HG02943 (cell line): ENCODE data around the gene BACH2.
"Not testable (repeated sequence)": the region's sequence is repeated elsewhere in the genome, so short reads cannot be mapped to it uniquely, and the experiment has no call there.

Source experiments
- ATAC-seq: cut with Tn5 transposase; IDR thresholded peaks from one replicate; pipeline ENCODE4 v1.9.1; 2021; ENCODE audit warnings: mild to moderate bottlenecking, low read depth, moderate library complexity; ENCODE audit not compliant: unreplicated experiment

The BACH2 gene

GRCh38 chr6:89984926-89985750 lies 311.5 kb downstream of the BACH2 start:
- ATAC-seq = no peak

- ATAC-seq = no peak
These were observed 316.3 kb downstream of the BACH2 start for GRCh38 chr6:89980353-89980752.

- ATAC-seq = no peak
These were observed 317.0 kb downstream of the BACH2 start for GRCh38 chr6:89979481-89980119.

- no peak for ATAC-seq
These were observed 317.9 kb downstream of the BACH2 start for GRCh38 chr6:89978749-89979145.

GRCh38 chr6:89977808-89978748 lies 318.6 kb downstream of the BACH2 start:
- ATAC-seq = no peak

GRCh38 chr6:89976694-89977020 lies 320.0 kb downstream of the BACH2 start:
- ATAC-seq = no peak

GRCh38 chr6:89975991-89976693 lies 320.5 kb downstream of the BACH2 start:
- no peak for ATAC-seq

GRCh38 chr6:89975366-89975765 lies 321.3 kb downstream of the BACH2 start:
- ATAC-seq = no peak

- ATAC-seq = no peak
These were observed 321.8 kb downstream of the BACH2 start for GRCh38 chr6:89974834-89975233.

- ATAC-seq = no peak
These were observed 324.6 kb downstream of the BACH2 start for GRCh38 chr6:89972025-89972381.

- ATAC-seq = not testable (repeated sequence)
These were observed 325.2 kb downstream of the BACH2 start for GRCh38 chr6:89971338-89972024.

GRCh38 chr6:89970609-89971337 lies 325.9 kb downstream of the BACH2 start:
- ATAC-seq = no peak

- no peak for ATAC-seq
These were observed 326.6 kb downstream of the BACH2 start for GRCh38 chr6:89970072-89970471.

- ATAC-seq = no peak
These were observed 329.7 kb downstream of the BACH2 start for GRCh38 chr6:89966913-89967312.

- no peak for ATAC-seq
These were observed 330.5 kb downstream of the BACH2 start for GRCh38 chr6:89966228-89966544.

GRCh38 chr6:89965441-89966227 lies 331.0 kb downstream of the BACH2 start:
- no peak for ATAC-seq

GRCh38 chr6:89963391-89963790 lies 333.3 kb downstream of the BACH2 start:
- ATAC-seq = no peak

- no peak for ATAC-seq
These were observed 335.2 kb downstream of the BACH2 start for GRCh38 chr6:89961481-89961880.

- ATAC-seq = no peak
These were observed 336.8 kb downstream of the BACH2 start for GRCh38 chr6:89959883-89960282.
